GM21381 (cell line): ENCODE results near the gene RIPPLY2.
"Not testable (repeated sequence)": the region's sequence is repeated elsewhere in the genome, so short reads cannot be mapped to it uniquely, and the experiment has no call there.

ENCODE experiments used
- ATAC-seq: cut with Tn5 transposase; IDR thresholded peaks from one replicate; pipeline ENCODE4 v1.9.1; 2021; ENCODE audit warnings: mild to moderate bottlenecking, moderate library complexity; ENCODE audit not compliant: unreplicated experiment

The RIPPLY2 gene

DNA sequence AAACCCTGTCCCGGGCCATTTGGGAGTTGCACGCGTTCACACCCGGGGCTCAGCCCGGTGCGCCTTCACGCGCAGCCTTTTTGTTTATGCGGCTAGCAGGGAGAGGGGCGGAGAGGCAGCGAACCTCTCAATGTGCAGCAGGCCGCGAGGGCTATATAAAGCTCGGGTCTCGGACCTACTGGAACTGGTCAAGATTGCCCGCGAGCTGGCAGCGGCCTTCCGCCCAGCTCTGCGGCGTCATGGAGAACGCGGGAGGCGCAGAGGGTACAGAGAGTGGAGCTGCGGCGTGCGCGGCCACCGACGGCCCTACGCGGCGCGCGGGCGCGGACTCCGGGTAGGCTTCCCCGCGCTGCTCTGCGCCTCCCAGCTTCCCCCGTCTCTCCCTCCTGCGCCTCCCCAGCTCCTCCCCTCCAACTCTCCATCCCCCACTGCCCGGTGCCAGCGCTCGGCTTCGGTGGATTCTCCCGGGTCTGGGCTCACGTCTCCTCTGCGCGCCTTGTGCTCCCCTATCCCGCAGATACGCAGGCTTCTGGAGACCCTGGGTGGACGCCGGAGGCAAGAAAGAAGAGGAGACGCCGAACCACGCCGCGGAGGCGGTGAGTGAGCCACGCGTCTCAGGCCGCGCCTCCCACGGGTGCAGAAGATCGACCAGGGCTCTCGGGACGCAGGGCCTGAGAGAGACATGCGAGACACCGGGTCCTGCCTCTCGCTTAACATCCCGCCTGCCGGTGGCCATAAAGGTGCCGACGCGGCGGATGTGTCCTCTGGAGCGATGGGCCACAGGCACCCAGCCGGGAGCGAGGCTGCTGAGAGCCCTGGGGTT is at the start of gene RIPPLY2:
Gene RIPPLY2 (plus strand): TSS at position 183 of the 823 bp plus-strand sequence. CDS start 57 bp downstream, at position 240.
- ATAC-seq, result peak; percentile 55

DNA sequence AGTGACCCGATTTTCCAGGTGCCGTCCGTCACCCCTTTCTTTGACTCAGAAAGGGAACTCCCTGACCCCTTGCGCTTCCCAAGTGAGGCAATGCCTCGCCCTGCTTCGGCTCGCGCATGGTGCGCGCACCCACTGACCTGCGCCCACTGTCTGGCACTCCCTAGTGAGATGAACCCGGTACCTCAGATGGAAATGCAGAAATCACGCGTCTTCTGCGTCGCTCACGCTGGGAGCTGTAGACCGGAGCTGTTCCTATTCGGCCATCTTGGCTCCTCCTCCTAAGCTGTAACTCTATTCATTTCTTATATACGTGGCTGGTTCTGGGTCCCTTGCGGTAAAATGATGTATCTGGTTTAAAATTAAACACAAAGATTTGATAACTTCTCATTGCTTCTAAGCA is 49.7 kb upstream of the RIPPLY2 start:
- not testable (repeated sequence) for ATAC-seq

DNA sequence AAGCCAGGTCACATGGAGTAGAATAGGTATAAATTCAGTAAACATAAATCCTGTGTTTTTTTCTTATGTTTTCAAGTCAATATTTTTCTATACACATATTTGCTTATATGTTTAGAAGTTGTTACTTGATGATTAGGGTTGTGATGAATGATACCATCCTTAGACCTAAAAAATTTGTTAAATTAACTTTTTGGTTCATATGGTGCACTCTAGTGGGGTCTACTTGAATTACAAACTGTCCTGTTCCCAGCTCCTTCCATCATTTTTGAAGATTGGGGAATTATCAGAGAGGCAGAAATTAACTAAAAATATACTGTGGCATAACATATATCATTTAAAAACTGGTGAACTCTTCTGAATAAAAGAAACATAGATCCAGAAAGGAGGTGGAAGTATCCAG is 48.3 kb upstream of the RIPPLY2 start:
- ATAC-seq, result no peak

DNA sequence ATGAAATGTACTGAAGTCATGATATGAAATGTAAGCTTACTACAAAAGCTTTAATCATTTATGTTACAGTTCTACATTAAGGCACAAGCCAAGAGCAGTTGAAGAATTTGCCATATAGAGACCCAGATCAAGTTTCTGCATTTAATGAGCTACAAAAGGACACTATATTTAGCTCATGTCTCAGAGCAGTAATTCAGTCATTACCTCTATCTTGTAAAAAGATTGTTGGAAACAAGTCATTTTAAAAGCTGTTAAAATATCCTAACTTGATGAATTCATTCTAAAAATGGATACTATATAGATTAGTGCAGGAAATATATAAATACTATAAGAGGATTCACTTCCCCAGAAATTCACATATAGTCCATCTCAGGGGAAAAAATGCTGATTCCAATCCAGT is 45.2 kb upstream of the RIPPLY2 start:
- no peak for ATAC-seq

- no peak for ATAC-seq
These were observed 44.2 kb upstream of the RIPPLY2 start for GRCh38 chr6:83808926-83809325.

DNA sequence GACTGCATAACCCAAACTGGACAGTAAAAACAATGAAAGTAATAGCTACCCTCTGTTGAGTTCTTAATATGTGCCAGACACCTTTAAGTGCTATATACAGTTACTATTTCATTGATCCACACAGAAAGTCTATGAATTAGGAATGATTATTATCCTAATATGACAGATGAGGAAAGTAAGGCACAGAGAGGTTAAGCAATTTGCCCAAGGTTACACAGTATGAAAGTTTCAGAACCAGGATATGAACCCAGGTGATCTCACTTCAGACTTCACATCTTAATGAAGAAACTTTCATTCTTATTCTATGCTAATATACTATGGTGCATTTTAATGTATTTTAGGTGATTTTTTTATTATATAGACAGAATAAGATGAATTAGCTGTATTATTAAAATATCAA is 40.6 kb upstream of the RIPPLY2 start:
- no peak for ATAC-seq

DNA sequence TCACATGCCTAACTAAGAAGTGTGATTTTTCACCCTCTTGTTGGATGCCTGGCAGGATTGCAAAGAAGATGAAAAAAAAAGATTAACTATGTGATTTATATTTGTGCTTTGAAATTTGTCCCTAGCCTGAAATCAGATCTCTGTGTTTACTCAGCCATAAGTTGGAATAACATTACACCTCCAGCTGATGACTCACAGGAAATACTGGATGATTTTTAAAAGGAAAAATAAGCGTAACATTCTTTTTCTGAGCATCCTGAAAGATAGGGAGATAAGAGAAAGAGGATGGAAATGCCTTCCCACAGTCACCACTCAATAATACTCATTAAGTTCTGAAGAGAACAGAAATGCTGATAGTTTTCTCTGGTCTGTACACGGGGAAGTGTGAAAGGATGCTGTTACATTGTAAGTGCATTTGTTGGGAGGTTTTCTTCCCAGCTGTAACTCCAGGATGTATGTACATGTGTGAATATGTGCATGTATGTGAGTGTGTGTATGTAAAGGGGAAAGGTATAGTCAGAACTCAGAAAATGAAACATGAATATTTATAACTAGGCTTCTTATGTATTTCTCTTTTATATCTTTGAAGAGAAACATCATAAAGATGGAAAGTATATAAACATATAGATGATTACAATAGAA is 37.4 kb upstream of the RIPPLY2 start:
- ATAC-seq, result no peak

GRCh38 chr6:83822629-83823169 is 30.5 kb upstream of the RIPPLY2 start:
- no peak for ATAC-seq

DNA sequence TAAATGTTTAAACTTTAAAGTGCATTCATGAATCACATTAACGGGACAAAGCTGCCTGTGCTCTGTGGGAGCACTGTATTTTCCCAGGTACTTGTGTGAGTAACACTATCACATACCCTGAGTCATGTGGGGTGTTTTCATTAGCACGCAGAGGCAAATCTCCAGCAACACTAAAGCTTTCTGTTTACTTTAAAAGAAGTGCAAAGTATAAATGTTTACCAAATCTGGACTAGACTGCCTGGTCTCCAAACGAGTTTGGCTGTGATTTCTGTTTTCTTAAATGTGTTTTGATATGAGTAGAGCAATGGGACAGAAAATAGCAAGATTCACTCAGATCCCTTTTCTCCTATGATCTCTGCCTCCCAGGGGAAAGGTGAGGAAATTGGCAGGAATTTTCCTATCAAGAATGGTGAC is 28.8 kb upstream of the RIPPLY2 start:
- ATAC-seq, result no peak

- no peak for ATAC-seq
These were observed 28.3 kb upstream of the RIPPLY2 start for GRCh38 chr6:83824831-83825230.

GRCh38 chr6:83827050-83827449 is 26.1 kb upstream of the RIPPLY2 start:
- ATAC-seq, result no peak

DNA sequence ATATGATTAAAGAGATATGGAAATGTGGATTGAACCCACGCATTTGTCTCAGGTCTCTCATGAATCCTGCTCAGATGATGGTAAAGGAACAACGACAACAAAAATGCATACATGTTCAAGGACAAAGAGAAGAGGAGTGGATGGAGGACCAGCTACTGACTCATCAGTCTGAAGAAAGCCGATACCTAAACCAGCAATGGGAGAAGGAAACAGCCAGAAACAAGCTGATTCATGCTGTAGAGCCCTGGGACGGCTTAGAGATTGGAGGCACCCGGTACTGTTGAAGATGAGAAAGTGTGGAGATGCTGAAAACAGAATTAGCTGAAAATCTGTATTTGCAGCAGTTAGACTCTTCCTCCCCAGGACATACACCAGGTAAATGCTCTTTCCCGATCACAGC is 14.4 kb upstream of the RIPPLY2 start:
- no peak for ATAC-seq

GRCh38 chr6:83844170-83844569 is 9.0 kb upstream of the RIPPLY2 start:
- ATAC-seq, result no peak

DNA sequence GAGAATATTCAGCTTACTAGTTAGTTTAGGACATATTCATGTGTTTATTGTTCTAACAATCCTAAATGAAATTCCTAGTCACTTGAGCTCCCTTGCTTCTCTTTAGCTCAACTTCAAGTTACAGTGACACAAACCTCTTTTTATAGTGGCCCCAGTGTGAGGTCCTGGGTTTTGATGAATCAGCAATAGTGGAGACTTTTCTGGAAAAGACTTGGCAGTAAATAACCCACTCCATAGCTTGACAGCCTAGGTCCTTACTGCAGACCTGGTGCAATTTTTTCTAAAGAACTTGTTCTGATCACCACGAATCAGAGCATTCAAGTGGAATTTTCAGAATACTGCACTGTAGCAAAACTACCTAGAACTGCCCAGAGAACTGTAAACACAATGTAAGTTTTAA is 6.9 kb upstream of the RIPPLY2 start:
- no peak for ATAC-seq

GRCh38 chr6:83847179-83847578 is 6.0 kb upstream of the RIPPLY2 start:
- ATAC-seq, result peak; percentile 63

DNA sequence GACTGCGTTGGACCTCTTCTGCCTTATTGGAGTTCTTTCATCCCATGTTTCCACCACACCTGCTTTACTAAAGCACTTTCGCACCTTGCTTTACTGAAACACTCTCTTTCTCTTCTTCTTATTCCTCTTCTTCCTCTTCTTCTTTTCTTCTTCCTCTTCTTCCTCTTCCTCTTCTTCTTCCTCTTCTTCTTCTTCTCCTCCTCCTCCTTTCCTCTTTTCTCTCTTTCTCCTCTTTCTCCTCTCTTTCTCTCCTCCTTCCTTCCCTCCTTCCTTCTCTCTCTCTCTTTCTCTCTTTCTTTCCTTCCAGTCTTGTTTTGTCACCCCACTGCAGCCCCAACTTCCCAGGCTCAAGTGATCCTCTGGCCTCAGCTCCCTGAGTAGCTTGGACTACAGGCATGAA is 4.0 kb upstream of the RIPPLY2 start:
- no peak for ATAC-seq

- ATAC-seq, result no peak
These were observed 3.5 kb upstream of the RIPPLY2 start for GRCh38 chr6:83849610-83850009.

GRCh38 chr6:83852528-83853177 is 507 bp upstream of the RIPPLY2 start:
- ATAC-seq, result no peak

GRCh38 chr6:83854001-83854501 is 891 bp downstream of the RIPPLY2 start:
- ATAC-seq, result peak; percentile 16

GRCh38 chr6:83854766-83855165 is 1.6 kb downstream of the RIPPLY2 start:
- ATAC-seq, result no peak
